Stimulated activated naive B cell treated with anti-CD40 and anti-IgM and Interleukin-4, amounts not matched to agents 10 μg/mL and 1 μg/mL and 100 μg/mL, for 72 hours (primary cell): ENCODE results near the gene LRRC3C.
"Not testable (repeated sequence)": the region's sequence is repeated elsewhere in the genome, so short reads cannot be mapped to it uniquely, and the experiment has no call there.

Source experiments
- ATAC-seq, 2 donors: fragments of 150-1000 bp; cut with Tn5 transposase; replicated peaks; 2 replicates each; pipeline ENCODE4 v1.10.0; 2021; ENCODE audit warnings: moderate library complexity in 1 of 2
- DNase-seq: peaks from one replicate; pipeline ENCODE4 v3.0.0; 2021
- H3K27ac Mint-ChIP-seq: one replicate; pipeline ENCODE4 v1.8.0; 2022; ENCODE audit warnings: mild to moderate bottlenecking, mixed read lengths
- H3K27me3 Mint-ChIP-seq, 2 donors: one replicate each; pipeline ENCODE4 v1.8.0; 2022; ENCODE audit warnings: mixed read lengths in 2 of 2
- H3K36me3 Mint-ChIP-seq, 2 donors: one replicate each; pipeline ENCODE4 v1.8.0; 2022; ENCODE audit warnings: mixed read lengths in 2 of 2, mild to moderate bottlenecking in 1 of 2
- H3K4me1 Mint-ChIP-seq, 2 donors: one replicate each; pipeline ENCODE4 v1.8.0; 2022; ENCODE audit warnings: mixed read lengths in 2 of 2, mild to moderate bottlenecking in 1 of 2
- H3K4me3 Mint-ChIP-seq, 2 donors: one replicate each; pipeline ENCODE4 v1.8.0; 2022; ENCODE audit warnings: mild to moderate bottlenecking in 2 of 2, mixed read lengths in 2 of 2, moderate library complexity in 1 of 2
- H3K9me3 Mint-ChIP-seq, 2 donors: one replicate each; pipeline ENCODE4 v1.8.0; 2022; ENCODE audit warnings: mixed read lengths in 2 of 2, mild to moderate bottlenecking in 1 of 2

LRRC3C gene

GRCh38 chr17:39928858-39929645, 1.5 kb downstream of the LRRC3C start:
- no peak for DNase-seq
- Mint-ChIP-seq H3K4me1 (peaks cover 42 to 65% of the 10 kb centered on the region in 2 donors), H3K9me3 (no peaks in the 10 kb centered on the region), H3K27ac (peak overlapping the region; percentile 97), H3K4me3 (peak overlapping the region in 1 of 2 donors; percentile 51), H3K27me3 (no peaks in the 10 kb centered on the region), H3K36me3 (peaks cover 6% of the 10 kb centered on the region in 2 donors)
- peak; percentile 35 to 49 for ATAC-seq

GRCh38 chr17:39929646-39930407, 2.3 kb downstream of the LRRC3C start:
- no peaks in the 10 kb centered on the region for H3K27me3 Mint-ChIP-seq
- DNase-seq = no peak
- H3K4me3 Mint-ChIP-seq = no peak overlapping the region
- peaks cover 0 to 3% of the 10 kb centered on the region in 2 donors for H3K36me3 Mint-ChIP-seq
- peaks cover 38 to 60% of the 10 kb centered on the region in 2 donors for H3K4me1 Mint-ChIP-seq
- no peak for ATAC-seq
- no peak overlapping the region for H3K27ac Mint-ChIP-seq
- H3K9me3 Mint-ChIP-seq = no peaks in the 10 kb centered on the region

GRCh38 chr17:39933912-39934311, 6.4 kb downstream of the LRRC3C start:
- no peak for ATAC-seq

GRCh38 chr17:39934324-39934723, 6.8 kb downstream of the LRRC3C start:
- Mint-ChIP-seq H3K4me3 (no peak overlapping the region), H3K27me3 (no peaks in the 10 kb centered on the region), H3K27ac (no peak overlapping the region), H3K36me3 (no peaks in the 10 kb centered on the region), H3K4me1 (peaks cover 16 to 37% of the 10 kb centered on the region in 2 donors), H3K9me3 (no peaks in the 10 kb centered on the region)
- DNase-seq (no peak), ATAC-seq (no peak)

More at GRCh38 chr17:39933912-39934311, 6.4 kb downstream of the LRRC3C start:
- DNase-seq = no peak
- Mint-ChIP-seq H3K36me3 (no peaks in the 10 kb centered on the region), H3K4me3 (no peak overlapping the region), H3K9me3 (no peaks in the 10 kb centered on the region), H3K4me1 (peaks cover 16 to 37% of the 10 kb centered on the region in 2 donors), H3K27ac (no peak overlapping the region), H3K27me3 (no peaks in the 10 kb centered on the region)

GRCh38 chr17:39935909-39936308, 8.4 kb downstream of the LRRC3C start:
- DNase-seq (no peak), ATAC-seq (no peak)
- H3K27ac Mint-ChIP-seq = no peak overlapping the region
- H3K9me3 Mint-ChIP-seq = no peaks in the 10 kb centered on the region
- H3K4me3 Mint-ChIP-seq = no peak overlapping the region
- peaks cover 24 to 48% of the 10 kb centered on the region in 2 donors for H3K4me1 Mint-ChIP-seq
- H3K27me3 Mint-ChIP-seq = no peaks in the 10 kb centered on the region
- H3K36me3 Mint-ChIP-seq = no peaks in the 10 kb centered on the region

- DNase-seq = no peak
- ATAC-seq = no peak
- Mint-ChIP-seq H3K27ac (no peak overlapping the region), H3K9me3 (peaks cover 0 to under 1% of the 10 kb centered on the region in 2 donors), H3K4me3 (no peak overlapping the region), H3K36me3 (no peaks in the 10 kb centered on the region), H3K27me3 (no peaks in the 10 kb centered on the region), H3K4me1 (peaks cover 26 to 52% of the 10 kb centered on the region in 2 donors)
Measured at GRCh38 chr17:39937447-39937846, 9.9 kb downstream of the LRRC3C start.

- Mint-ChIP-seq H3K27ac (peak overlapping the region; percentile 62), H3K27me3 (no peaks in the 10 kb centered on the region), H3K4me3 (no peak overlapping the region), H3K9me3 (peaks cover 0 to 3% of the 10 kb centered on the region in 2 donors), H3K4me1 (peaks cover 28 to 44% of the 10 kb centered on the region in 2 donors), H3K36me3 (no peaks in the 10 kb centered on the region)
- DNase-seq (no peak), ATAC-seq (peak; percentile 70 to 75)
Measured at GRCh38 chr17:39938140-39938869, 10.8 kb downstream of the LRRC3C start.

GRCh38 chr17:39939106-39939505, 11.6 kb downstream of the LRRC3C start:
- Mint-ChIP-seq H3K27ac (no peak overlapping the region), H3K27me3 (no peaks in the 10 kb centered on the region), H3K4me1 (peaks cover 27 to 42% of the 10 kb centered on the region in 2 donors), H3K9me3 (peaks cover 0 to 3% of the 10 kb centered on the region in 2 donors), H3K36me3 (no peaks in the 10 kb centered on the region), H3K4me3 (no peak overlapping the region)
- ATAC-seq (no peak), DNase-seq (no peak)

- Mint-ChIP-seq H3K27me3 (no peaks in the 10 kb centered on the region), H3K9me3 (peaks cover 0 to 3% of the 10 kb centered on the region in 2 donors), H3K27ac (peak overlapping the region; percentile 49), H3K36me3 (no peaks in the 10 kb centered on the region), H3K4me3 (peak overlapping the region in 1 of 2 donors; percentile 8), H3K4me1 (peaks cover 26 to 42% of the 10 kb centered on the region in 2 donors)
- ATAC-seq = peak; percentile 93 to 96
- peak; percentile 44 for DNase-seq
Measured at GRCh38 chr17:39939588-39940419, 12.3 kb downstream of the LRRC3C start.

GRCh38 chr17:39943702-39944392, 16.3 kb downstream of the LRRC3C start:
- peaks cover 33 to 46% of the 10 kb centered on the region in 2 donors for H3K4me1 Mint-ChIP-seq
- H3K4me3 Mint-ChIP-seq = no peak overlapping the region
- H3K36me3 Mint-ChIP-seq = no peaks in the 10 kb centered on the region
- peaks cover 0 to 3% of the 10 kb centered on the region in 2 donors for H3K9me3 Mint-ChIP-seq
- no peak for ATAC-seq
- no peaks in the 10 kb centered on the region for H3K27me3 Mint-ChIP-seq
- no peak for DNase-seq
- H3K27ac Mint-ChIP-seq = peak overlapping the region; percentile 51

GRCh38 chr17:39944393-39944711, 16.8 kb downstream of the LRRC3C start:
- peaks cover 0 to 3% of the 10 kb centered on the region in 2 donors for H3K9me3 Mint-ChIP-seq
- H3K27me3 Mint-ChIP-seq = no peaks in the 10 kb centered on the region
- no peak for ATAC-seq
- peaks cover 32 to 46% of the 10 kb centered on the region in 2 donors for H3K4me1 Mint-ChIP-seq
- DNase-seq = no peak
- no peak overlapping the region for H3K27ac Mint-ChIP-seq
- H3K36me3 Mint-ChIP-seq = no peaks in the 10 kb centered on the region
- H3K4me3 Mint-ChIP-seq = no peak overlapping the region

- Mint-ChIP-seq H3K4me3 (no peak overlapping the region), H3K9me3 (peaks cover 0 to 3% of the 10 kb centered on the region in 2 donors), H3K27ac (no peak overlapping the region), H3K27me3 (no peaks in the 10 kb centered on the region), H3K36me3 (no peaks in the 10 kb centered on the region), H3K4me1 (peaks cover 28 to 45% of the 10 kb centered on the region in 2 donors)
- ATAC-seq = no peak
- no peak for DNase-seq
Measured at GRCh38 chr17:39946551-39947330, 19.2 kb downstream of the LRRC3C start.

- DNase-seq, H3K36me3 Mint-ChIP-seq, H3K9me3 Mint-ChIP-seq, H3K4me3 Mint-ChIP-seq, ATAC-seq, H3K27me3 Mint-ChIP-seq: not testable (repeated sequence)
- Mint-ChIP-seq H3K27ac (peak overlapping the region; percentile 57), H3K4me1 (peaks cover 30 to 57% of the 10 kb centered on the region in 2 donors)
Measured at GRCh38 chr17:39948489-39948828, 20.9 kb downstream of the LRRC3C start.
